Transverse colon (tissue), 4 donors: ENCODE data around the gene KIAA0408. TPM values are rescaled to one million over a fixed set of nuclear protein-coding genes. Genes with fewer than 3 reads are reported as not detected.

Experiments used
- small RNA-seq, 4 donors: library from RNA; depleted of rRNA; stranded (forward); fragments of <200 nt; gene quantifications; one replicate each; pipeline ENCODE3, GENCODE V24; 2016
- total RNA-seq, 4 donors: library from RNA; depleted of rRNA; stranded (reverse); fragments of >200 nt; gene quantifications; one replicate each; pipeline ENCODE4 v1.1.0, GENCODE V29; 2016

Gene KIAA0408
- total RNA-seq, 4 donors from 2014 or later: 4.9 to 8.9 (median 7.3) TPM

Small RNA genes within 50 kb of the gene (small RNA-seq; reads per million reads assigned to genes)
- 0 reads per million in 4 donors for gene KIAA0408

Other genes with a start within 250 kb of the KIAA0408 start
- gene RNF146, start 192.5 kb downstream of the KIAA0408 start, total RNA-seq: 10 to 100 TPM; 10.3 to 58.1 (median 29.0) TPM
- gene ECHDC1, start 115.8 kb downstream of the KIAA0408 start, total RNA-seq: 10 to 100 TPM; 13.1 to 77.8 (median 59.6) TPM
- gene C6orf58, start 117.8 kb upstream of the KIAA0408 start, total RNA-seq: not detected